Measurements from ENCODE around the gene PALLD. TPM values are rescaled to one million over a fixed set of nuclear protein-coding genes. Genes with fewer than 3 reads are reported as not detected.

The PALLD gene
- total and polyA plus RNA-seq, 2 of the 8 experiments (the other 6 are each of a cell fraction or from before 2014, with no cell fraction given) = 10.5 to 25.0 TPM

GRCh38 chr4:168878623-168879022 is 381.8 kb downstream of the PALLD start:
- Histone ChIP-seq H3K14ac (ENCODE audit: insufficient read length) (no peak overlapping the region), H3K23me2 (ENCODE audit: low read depth, low read length) (peaks cover 2% of the 10 kb centered on the region; the same call in 1 of the 2 replicates), H4K91ac (replicated peaks; ENCODE audit: insufficient read length, low read length) (no peak overlapping the region), H2AK5ac (ENCODE audit: low read depth, low read length) (no peak overlapping the region), H3K36me3 (ENCODE audit: control insufficient read depth in 2 of 4, insufficient read depth in 4 of 4, low read length in 3 of 4) (no peaks in the 10 kb centered on the region), H3K79me2 (ENCODE audit: control insufficient read depth in 1 of 2, insufficient read depth in 2 of 2, low read length in 2 of 2) (no peaks in the 10 kb centered on the region), H2BK5ac (ENCODE audit: low read depth, low read length) (no peak overlapping the region), H3K4me3 (ENCODE audit: extremely low read depth in 1 of 4, insufficient read depth in 2 of 4, low read depth in 3 of 4, low read length in 4 of 4) (peak overlapping the region; percentile 38 to 63 (median 41); a peak in 6 of 8 replicates), H3K4ac (replicated peaks; ENCODE audit: insufficient read length, low read depth, low read length) (no peak overlapping the region), H2BK12ac (ENCODE audit: low read depth, low read length) (no peak overlapping the region), H4K5ac (ENCODE audit: insufficient read length, low read depth, low read length) (no peak overlapping the region), H4K8ac (ENCODE audit: extremely low read depth, insufficient read depth, low read length) (no peak overlapping the region), H2BK15ac (ENCODE audit: low read length) (no peak overlapping the region), H2BK20ac (ENCODE audit: low read length) (no peak overlapping the region), H2BK120ac (replicated peaks; ENCODE audit: low read depth, low read length) (no peak overlapping the region), H3K4me2 (ENCODE audit: insufficient read depth in 1 of 2, low read depth in 2 of 2, low read length in 2 of 2) (peak overlapping the region; percentile 52 to 84; a peak in 2 of 4 replicates), H2AFZ (ENCODE audit: low read length) (no peak overlapping the region), H3K9me3 (ENCODE audit: insufficient read depth in 2 of 2, low read depth in 1 of 2, low read length in 1 of 2) (no peaks in the 10 kb centered on the region), H3K79me1 (ENCODE audit: low read depth, low read length) (no peaks in the 10 kb centered on the region), H4K20me1 (replicated peaks in 1 of 2; ENCODE audit: control insufficient read depth in 1 of 2, insufficient read depth in 2 of 2, low read length in 2 of 2) (no peaks in the 10 kb centered on the region), H3K23ac (ENCODE audit: insufficient read length) (no peak overlapping the region), H3K4me1 (replicated peaks in 1 of 4; ENCODE audit: control insufficient read depth in 3 of 4, insufficient read depth in 4 of 4, low read length in 3 of 4) (peaks cover 0 to 3% (median 0%) of the 10 kb centered on the region in 4 experiments; a peak in 2 of 7 replicates), H3K18ac (ENCODE audit: extremely low read depth, low read length) (no peak overlapping the region), H3K27ac (ENCODE audit: low read depth, low read length) (no peak overlapping the region), H3K27me3 (replicated peaks in 1 of 4; ENCODE audit: control insufficient read depth in 3 of 4, extremely low read depth in 1 of 4, insufficient read depth in 3 of 4, low read length in 3 of 4) (peaks cover 0 to 14% (median 3%) of the 10 kb centered on the region in 4 experiments; a peak in 6 of 7 replicates), H3K9ac (replicated peaks in 1 of 4; ENCODE audit: extremely low read depth in 1 of 4, low read depth in 3 of 4, low read length in 3 of 4) (no peak overlapping the region), H3K56ac (replicated peaks; ENCODE audit: insufficient read length, low read depth, low read length) (no peak overlapping the region)
- ChIA-PET CTCF (ENCODE audit: partially characterized antibody) (interaction anchor here (1.6 kb wide), 1 partner anchor 291 kb away, joined by 4 read pairs; no protein-coding TSS in a partner anchor), POLR2A (ENCODE audit: partially characterized antibody) (interaction anchor here (1.4 kb wide), 1 partner anchor 30 kb away, joined by 5 read pairs; no protein-coding TSS in a partner anchor)
- no peak for TF ChIP-seq RAD21 (IDR thresholded peaks at IDR 0.05 in 1 of 2, conservative IDR thresholded peaks at IDR 0.05 in 1 of 2; ENCODE audit: low read depth in 2 of 2, low read length in 2 of 2)
- TF ChIP-seq FOSL1 (IDR thresholded peaks at IDR 0.05; ENCODE audit: insufficient read depth, low read depth, low read length) = no peak
- no peak for TF ChIP-seq RNF2 (IDR thresholded peaks at IDR 0.05; ENCODE audit: borderline replicate concordance, low read depth, low read length, missing control alignments, poor library complexity, severe bottlenecking)
- TF ChIP-seq, protein P1, sequence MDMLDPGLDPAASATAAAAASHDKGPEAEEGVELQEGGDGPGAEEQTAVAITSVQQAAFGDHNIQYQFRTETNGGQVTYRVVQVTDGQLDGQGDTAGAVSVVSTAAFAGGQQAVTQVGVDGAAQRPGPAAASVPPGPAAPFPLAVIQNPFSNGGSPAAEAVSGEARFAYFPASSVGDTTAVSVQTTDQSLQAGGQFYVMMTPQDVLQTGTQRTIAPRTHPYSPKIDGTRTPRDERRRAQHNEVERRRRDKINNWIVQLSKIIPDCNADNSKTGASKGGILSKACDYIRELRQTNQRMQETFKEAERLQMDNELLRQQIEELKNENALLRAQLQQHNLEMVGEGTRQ (IDR thresholded peaks at IDR 0.05; ENCODE audit: low read length) = no peak
- TF ChIP-seq EGR1 (IDR thresholded peaks at IDR 0.05; ENCODE audit: borderline replicate concordance, low read depth, low read length) = no peak
- TF ChIP-seq BRCA1 (IDR thresholded peaks at IDR 0.05; ENCODE audit: low read depth, low read length) = no peak
- TF ChIP-seq TBP (IDR thresholded peaks at IDR 0.05; ENCODE audit: low read depth, low read length) = no peak
- no peak for TF ChIP-seq SP1 (IDR thresholded peaks at IDR 0.05; ENCODE audit: low read depth, low read length)
- TF ChIP-seq RFX5 (IDR thresholded peaks at IDR 0.05; ENCODE audit: borderline replicate concordance, low read depth, low read length) = no peak
- no peak for TF ChIP-seq KDM5A (IDR thresholded peaks at IDR 0.05; ENCODE audit: low read length)
- TF ChIP-seq MAX (IDR thresholded peaks at IDR 0.05) = no peak
- no peak for DNase-seq (ENCODE audit: low read depth in 1 of 2, low spot score in 2 of 2)
- no peak for FAIRE-seq
- WGBS, 2 experiments (ENCODE audit: extremely low coverage in 1 of 2, insufficient coverage in 1 of 2, insufficient read length in 1 of 2, insufficient replicate concordance in 2 of 2, low coverage in 1 of 2, low lambda C conversion rate in 2 of 2, missing lambda C conversion rate in 1 of 2) = 90% methylated on average over 2 of the region's 2 CpGs; no CpG with 5 or more reads in 1 of the 2 experiments

All from H1 (cell line).